ENCODE measurements around the gene ZFP69B. TPM values are rescaled to one million over a fixed set of nuclear protein-coding genes. Genes with fewer than 3 reads are reported as not detected.

ZFP69B gene
- total RNA-seq, 4 donors from 2014 or later: 0.39 to 2.3 (median 1.3) TPM

DNA sequence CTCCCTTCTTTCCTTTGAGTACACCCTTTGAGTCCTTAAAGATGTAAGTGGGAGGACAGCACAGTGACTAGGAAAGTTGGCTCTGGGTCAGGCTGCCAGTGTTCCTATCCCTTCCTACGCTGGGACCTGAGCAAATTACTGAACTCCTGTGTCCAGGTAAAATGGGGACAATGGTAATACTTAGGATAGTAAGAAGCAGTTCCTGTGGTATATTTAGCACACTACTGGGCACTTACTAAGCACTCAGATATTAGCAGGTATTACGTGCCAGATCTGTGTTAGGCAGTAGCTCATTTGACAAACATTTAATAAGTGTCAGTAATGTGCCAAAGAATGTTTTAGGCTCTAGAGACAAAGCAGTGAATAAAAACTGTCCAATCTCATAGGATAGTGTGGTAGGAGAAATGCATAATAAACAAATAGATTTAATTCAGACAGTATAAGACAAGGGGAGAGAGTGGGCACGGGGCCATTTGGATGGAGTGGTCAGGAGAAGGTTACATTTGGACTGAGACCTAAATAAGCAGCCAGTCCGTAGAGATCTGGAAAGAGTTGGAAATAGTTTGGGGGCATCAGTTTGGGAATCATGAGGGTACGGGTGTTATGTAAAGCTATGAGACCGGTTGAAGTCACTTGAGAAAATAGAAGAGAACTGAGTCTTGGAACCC lies 26.2 kb upstream of the ZFP69B start:
- H3K4me3 ChIP-seq: no peak overlapping the region
- 85% methylated on average over 6 of the region's 6 CpGs for WGBS, 2 donors
- TF ChIP-seq, protein P1, sequence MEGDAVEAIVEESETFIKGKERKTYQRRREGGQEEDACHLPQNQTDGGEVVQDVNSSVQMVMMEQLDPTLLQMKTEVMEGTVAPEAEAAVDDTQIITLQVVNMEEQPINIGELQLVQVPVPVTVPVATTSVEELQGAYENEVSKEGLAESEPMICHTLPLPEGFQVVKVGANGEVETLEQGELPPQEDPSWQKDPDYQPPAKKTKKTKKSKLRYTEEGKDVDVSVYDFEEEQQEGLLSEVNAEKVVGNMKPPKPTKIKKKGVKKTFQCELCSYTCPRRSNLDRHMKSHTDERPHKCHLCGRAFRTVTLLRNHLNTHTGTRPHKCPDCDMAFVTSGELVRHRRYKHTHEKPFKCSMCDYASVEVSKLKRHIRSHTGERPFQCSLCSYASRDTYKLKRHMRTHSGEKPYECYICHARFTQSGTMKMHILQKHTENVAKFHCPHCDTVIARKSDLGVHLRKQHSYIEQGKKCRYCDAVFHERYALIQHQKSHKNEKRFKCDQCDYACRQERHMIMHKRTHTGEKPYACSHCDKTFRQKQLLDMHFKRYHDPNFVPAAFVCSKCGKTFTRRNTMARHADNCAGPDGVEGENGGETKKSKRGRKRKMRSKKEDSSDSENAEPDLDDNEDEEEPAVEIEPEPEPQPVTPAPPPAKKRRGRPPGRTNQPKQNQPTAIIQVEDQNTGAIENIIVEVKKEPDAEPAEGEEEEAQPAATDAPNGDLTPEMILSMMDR (IDR thresholded peaks at IDR 0.05): no peak
- TF ChIP-seq EP300 (IDR thresholded peaks at IDR 0.05) (no peak), POLR2A (IDR thresholded peaks at IDR 0.05) (no peak)
- no peaks in the 10 kb centered on the region for H3K9me3 ChIP-seq
- H3K36me3 ChIP-seq: peaks cover 0 to 23% (median 16%) of the 10 kb centered on the region in 3 donors
- DNase-seq (ENCODE audit: low spot score in 2 of 2): no peak
- H3K27me3 ChIP-seq: no peaks in the 10 kb centered on the region
- H3K4me1 ChIP-seq: peaks cover 0 to 13% (median 9%) of the 10 kb centered on the region in 4 donors
- no peak overlapping the region for H3K27ac ChIP-seq

DNA sequence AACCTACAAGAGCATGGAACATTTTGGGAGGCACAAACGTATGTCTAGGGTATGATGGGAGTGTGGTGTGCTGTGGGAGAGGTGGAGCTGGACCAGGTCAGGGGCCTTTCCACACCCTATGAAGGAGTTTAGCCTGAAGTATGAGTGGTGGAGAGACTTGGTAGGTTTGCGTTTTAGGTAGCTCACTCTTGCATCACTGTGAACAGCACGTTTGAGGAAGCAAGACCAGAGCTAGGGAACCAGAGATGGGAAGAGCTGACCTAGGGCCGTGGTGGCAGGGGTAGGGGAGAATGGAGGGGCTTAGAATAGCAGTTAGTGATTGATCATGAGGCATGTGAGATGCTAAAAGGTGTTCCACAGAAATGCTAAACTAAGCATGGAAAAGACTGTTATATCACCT lies 25.1 kb upstream of the ZFP69B start:
- H3K4me3 ChIP-seq: no peak overlapping the region
- H3K4me1 ChIP-seq: peaks cover 0 to 13% (median 9%) of the 10 kb centered on the region in 4 donors
- no peaks in the 10 kb centered on the region for H3K9me3 ChIP-seq
- H3K27me3 ChIP-seq: no peaks in the 10 kb centered on the region
- H3K36me3 ChIP-seq: peaks cover 0 to 18% (median 16%) of the 10 kb centered on the region in 3 donors
- no peak overlapping the region for H3K27ac ChIP-seq
- 74 to 83% methylated on average over 4 of the region's 4 CpGs for WGBS, 2 donors
- TF ChIP-seq, protein P1 (IDR thresholded peaks at IDR 0.05): no peak
- TF ChIP-seq EP300 (IDR thresholded peaks at IDR 0.05): no peak
- TF ChIP-seq POLR2A (IDR thresholded peaks at IDR 0.05): no peak
- DNase-seq (ENCODE audit: low spot score in 2 of 2): no peak

DNA sequence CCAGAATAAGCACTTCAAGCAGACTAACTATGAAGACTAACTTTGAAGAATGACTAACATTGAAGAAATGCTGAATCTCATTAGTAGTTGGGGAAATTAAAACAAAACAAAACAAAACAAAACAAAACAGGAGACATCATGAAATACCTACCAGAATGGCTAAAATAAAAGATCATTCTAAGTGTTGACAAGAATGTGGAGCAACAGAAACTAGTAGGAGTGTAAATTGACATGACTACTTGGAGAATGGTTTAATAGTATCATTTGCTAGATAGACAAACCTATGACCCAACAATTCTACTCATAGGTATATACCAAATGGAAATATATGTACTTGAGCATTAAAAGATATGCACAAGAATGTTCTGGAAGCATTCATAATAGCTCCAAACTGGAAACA lies 18.9 kb upstream of the ZFP69B start:
- H3K27ac ChIP-seq: no peak overlapping the region
- no peaks in the 10 kb centered on the region for H3K4me1 ChIP-seq
- no peaks in the 10 kb centered on the region for H3K27me3 ChIP-seq
- TF ChIP-seq EP300 (IDR thresholded peaks at IDR 0.05) (no peak), POLR2A (IDR thresholded peaks at IDR 0.05) (no peak)
- TF ChIP-seq, protein P1 (IDR thresholded peaks at IDR 0.05): no peak
- no peak for DNase-seq (ENCODE audit: low spot score in 2 of 2)
- no peaks in the 10 kb centered on the region for H3K36me3 ChIP-seq
- H3K9me3 ChIP-seq: no peaks in the 10 kb centered on the region
- H3K4me3 ChIP-seq: no peak overlapping the region

DNA sequence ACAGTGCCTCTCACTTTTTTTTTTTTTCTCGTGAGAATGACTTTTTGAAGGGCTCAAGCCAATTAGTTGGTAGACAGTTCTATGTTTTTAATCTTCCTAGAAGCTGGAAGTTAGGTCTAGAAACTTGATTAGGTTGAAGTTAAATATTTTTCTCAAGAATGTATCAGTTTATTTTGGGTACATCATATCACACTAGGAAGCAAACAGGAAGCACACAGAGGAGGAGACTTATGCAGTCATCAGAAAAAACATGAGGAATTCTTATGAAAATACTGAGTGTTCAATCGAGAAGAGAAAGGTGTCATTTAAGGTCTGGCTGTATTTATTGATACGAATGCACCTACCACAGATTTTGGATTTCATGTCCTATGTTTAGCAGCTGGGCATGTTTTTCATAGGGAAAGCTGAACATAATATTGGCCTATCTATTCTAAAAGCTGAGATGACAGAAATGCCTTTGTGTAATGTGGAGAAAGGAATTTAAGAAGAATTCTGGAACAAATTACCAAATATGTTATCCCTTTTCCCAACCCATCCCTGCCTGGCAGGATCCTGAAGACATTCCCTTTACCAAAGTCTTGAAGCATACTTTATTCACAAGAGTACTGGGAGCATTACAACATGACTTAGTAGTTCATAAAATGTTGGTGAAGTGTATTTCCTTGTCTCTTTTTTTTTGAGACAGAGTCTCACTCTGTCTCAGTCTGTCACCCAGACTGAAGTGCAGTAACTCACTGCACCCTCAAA lies 17.5 kb upstream of the ZFP69B start:
- WGBS, 2 donors: 36 to 42% methylated on average over 3 of the region's 3 CpGs
- DNase-seq (ENCODE audit: low spot score in 2 of 2): no peak
- Histone ChIP-seq H3K9me3 (no peaks in the 10 kb centered on the region), H3K27ac (no peak overlapping the region), H3K36me3 (no peaks in the 10 kb centered on the region), H3K27me3 (no peaks in the 10 kb centered on the region), H3K4me3 (no peak overlapping the region), H3K4me1 (no peaks in the 10 kb centered on the region)
- TF ChIP-seq, protein P1 (IDR thresholded peaks at IDR 0.05): no peak
- no peak for TF ChIP-seq POLR2A (IDR thresholded peaks at IDR 0.05)
- no peak for TF ChIP-seq EP300 (IDR thresholded peaks at IDR 0.05)

DNA sequence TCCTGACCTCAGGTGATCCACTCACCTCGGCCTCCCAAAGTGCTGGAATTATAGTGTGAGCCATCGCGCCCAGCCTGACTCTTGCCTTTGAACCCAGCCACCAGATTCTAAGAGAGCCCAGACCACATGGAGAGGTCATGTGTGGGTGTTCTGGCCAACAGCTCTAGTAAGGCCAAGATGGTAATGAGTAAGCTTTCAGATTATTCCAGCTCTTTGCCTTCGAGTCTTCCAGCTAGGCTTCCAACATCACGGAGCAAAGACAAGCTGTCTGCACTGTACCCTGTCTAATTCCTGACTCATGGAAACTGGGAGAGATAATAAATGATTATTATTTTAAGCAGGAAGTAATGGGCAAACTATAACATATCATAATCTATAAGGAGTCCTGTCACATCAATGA lies 14.8 kb upstream of the ZFP69B start:
- no peaks in the 10 kb centered on the region for H3K36me3 ChIP-seq
- H3K27me3 ChIP-seq: no peaks in the 10 kb centered on the region
- no peaks in the 10 kb centered on the region for H3K9me3 ChIP-seq
- DNase-seq (ENCODE audit: low spot score in 2 of 2): no peak
- H3K4me3 ChIP-seq: no peak overlapping the region
- whole genome bisulfite sequencing, 2 donors: 81 to 84% methylated on average over 5 of the region's 5 CpGs
- no peaks in the 10 kb centered on the region for H3K4me1 ChIP-seq
- TF ChIP-seq POLR2A (IDR thresholded peaks at IDR 0.05) (no peak), EP300 (IDR thresholded peaks at IDR 0.05) (no peak)
- TF ChIP-seq, protein P1 (IDR thresholded peaks at IDR 0.05): no peak
- no peak overlapping the region for H3K27ac ChIP-seq
